Esophagus muscularis mucosa (tissue), 4 donors: Measurements from ENCODE around the gene CRB1. TPM values are rescaled to one million over a fixed set of nuclear protein-coding genes. Genes with fewer than 3 reads are reported as not detected.

Experiments
- DNase-seq: peaks from one replicate; pipeline ENCODE4 v3.0.0-alpha.2; 2017; ENCODE audit errors: extremely low spot score
- H3K27ac ChIP-seq, 4 donors: fragments of 200-600 bp; sonication (generic); replicated peaks in 1 of 4; 1 replicate in 3 of 4; 2 replicates in 1 of 4; pipeline ENCODE4 v1.5.1; 2016 to 2019; ENCODE audit warnings: mild to moderate bottlenecking in 1 of 4
- H3K27me3 ChIP-seq, 4 donors: fragments of 200-600 bp; sonication (generic); one replicate each; pipeline versions ENCODE4 v1.5.1 to v1.6.0; 2016 to 2019
- H3K36me3 ChIP-seq, 4 donors: fragments of 200-600 bp; sonication (generic); one replicate each; pipeline ENCODE4 v1.5.1; 2016 to 2019
- H3K4me1 ChIP-seq, 4 donors: fragments of 200-600 bp; sonication (generic); one replicate each; pipeline ENCODE4 v1.5.1; 2016 to 2019
- H3K4me3 ChIP-seq, 4 donors: fragments of 200-600 bp; sonication (generic); 1 replicate in 2 of 4; 2 replicates in 2 of 4; pipeline ENCODE4 v1.5.1; 2016 to 2019; ENCODE audit warnings: mild to moderate bottlenecking in 4 of 4, moderate library complexity in 1 of 4
- H3K9me3 ChIP-seq, 4 donors: fragments of 200-600 bp; sonication (generic); 1 replicate in 3 of 4; 2 replicates in 1 of 4; pipeline ENCODE4 v1.5.1; 2016 to 2019
- EP300 ChIP-seq: sonication (generic); formaldehyde crosslinking; IDR thresholded peaks from one replicate; pipeline ENCODE4 v1.6.1; 2017; ENCODE audit warnings: antibody characterized with exemption
- POLR2A ChIP-seq: fragments of 450-650 bp; IDR thresholded peaks from one replicate; pipeline ENCODE4 v1.6.1; 2017; ENCODE audit warnings: antibody characterized with exemption, moderate library complexity, mild to moderate bottlenecking, low read depth
- POLR2AphosphoS5 ChIP-seq, 2 donors: sonication (generic); formaldehyde crosslinking; IDR thresholded peaks; one replicate each; pipeline ENCODE4 v1.6.1; 2017; ENCODE audit warnings: antibody characterized with exemption in 2 of 2
- WGBS: methylation state at CpG from one replicate; pipeline ENCODE4 v1.1.5; 2018; 5-methylcytosine and 5-hydroxymethylcytosine counted together
- intact Hi-C: fragments of 100-400 bp; cut with DNase I; formaldehyde crosslinking; loops from one replicate; pipeline ENCODE4 v1.15.1; 2023
- total RNA-seq, 4 donors: library from RNA; depleted of rRNA; stranded (reverse); fragments of >200 nt; gene quantifications; one replicate each; pipeline versions ENCODE4 v1.1.0 to v1.2.1, GENCODE V29; 2016
- TF ChIP-seq, protein P1 (sequence below), 3 experiments: fragments of 200-600 bp in 2 of 3; fragments of 450-650 bp in 1 of 3; sonication (generic) in 2 of 3; IDR thresholded peaks; one replicate each; pipeline ENCODE4 v1.5.1; 2017 to 2019; ENCODE audit warnings: antibody characterized with exemption in 3 of 3, mild to moderate bottlenecking in 2 of 3, moderate library complexity in 1 of 3

Gene CRB1
- total RNA-seq, 4 donors from 2014 or later: 0.23 to 0.83 (median 0.38) TPM

DNA sequence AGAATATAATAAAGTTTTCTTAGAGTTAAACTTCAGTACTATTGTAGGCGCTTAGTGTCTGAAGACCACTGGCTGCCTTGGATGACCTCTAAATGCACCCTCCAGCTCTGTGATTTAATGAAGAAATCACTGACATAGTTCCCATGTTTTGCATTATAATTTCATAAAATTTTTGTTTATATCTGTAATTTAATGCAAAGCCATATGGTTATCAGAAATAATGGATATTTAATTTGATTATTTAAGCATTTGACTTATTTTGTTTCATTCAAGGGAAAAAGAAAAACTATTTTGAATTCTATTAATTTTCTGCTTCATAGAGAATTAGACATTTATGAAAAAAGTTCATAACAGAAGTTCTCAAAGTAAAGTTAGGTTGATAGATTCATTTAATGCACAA lies 18.6 kb downstream of the CRB1 start:
- Histone ChIP-seq H3K27ac (no peak overlapping the region), H3K36me3 (no peaks in the 10 kb centered on the region), H3K4me1 (no peaks in the 10 kb centered on the region), H3K9me3 (no peaks in the 10 kb centered on the region), H3K4me3 (no peak overlapping the region), H3K27me3 (no peaks in the 10 kb centered on the region)
- 88% methylated on average over 1 of the region's 1 CpG for WGBS
- no peak for TF ChIP-seq EP300
- TF ChIP-seq POLR2A: no peak
- no peak for TF ChIP-seq POLR2AphosphoS5 (IDR thresholded peaks at IDR 0.05)
- TF ChIP-seq, protein P1, sequence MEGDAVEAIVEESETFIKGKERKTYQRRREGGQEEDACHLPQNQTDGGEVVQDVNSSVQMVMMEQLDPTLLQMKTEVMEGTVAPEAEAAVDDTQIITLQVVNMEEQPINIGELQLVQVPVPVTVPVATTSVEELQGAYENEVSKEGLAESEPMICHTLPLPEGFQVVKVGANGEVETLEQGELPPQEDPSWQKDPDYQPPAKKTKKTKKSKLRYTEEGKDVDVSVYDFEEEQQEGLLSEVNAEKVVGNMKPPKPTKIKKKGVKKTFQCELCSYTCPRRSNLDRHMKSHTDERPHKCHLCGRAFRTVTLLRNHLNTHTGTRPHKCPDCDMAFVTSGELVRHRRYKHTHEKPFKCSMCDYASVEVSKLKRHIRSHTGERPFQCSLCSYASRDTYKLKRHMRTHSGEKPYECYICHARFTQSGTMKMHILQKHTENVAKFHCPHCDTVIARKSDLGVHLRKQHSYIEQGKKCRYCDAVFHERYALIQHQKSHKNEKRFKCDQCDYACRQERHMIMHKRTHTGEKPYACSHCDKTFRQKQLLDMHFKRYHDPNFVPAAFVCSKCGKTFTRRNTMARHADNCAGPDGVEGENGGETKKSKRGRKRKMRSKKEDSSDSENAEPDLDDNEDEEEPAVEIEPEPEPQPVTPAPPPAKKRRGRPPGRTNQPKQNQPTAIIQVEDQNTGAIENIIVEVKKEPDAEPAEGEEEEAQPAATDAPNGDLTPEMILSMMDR (IDR thresholded peaks at IDR 0.05): no peak
- intact Hi-C loops: no loop called here
- DNase-seq: no peak

DNA sequence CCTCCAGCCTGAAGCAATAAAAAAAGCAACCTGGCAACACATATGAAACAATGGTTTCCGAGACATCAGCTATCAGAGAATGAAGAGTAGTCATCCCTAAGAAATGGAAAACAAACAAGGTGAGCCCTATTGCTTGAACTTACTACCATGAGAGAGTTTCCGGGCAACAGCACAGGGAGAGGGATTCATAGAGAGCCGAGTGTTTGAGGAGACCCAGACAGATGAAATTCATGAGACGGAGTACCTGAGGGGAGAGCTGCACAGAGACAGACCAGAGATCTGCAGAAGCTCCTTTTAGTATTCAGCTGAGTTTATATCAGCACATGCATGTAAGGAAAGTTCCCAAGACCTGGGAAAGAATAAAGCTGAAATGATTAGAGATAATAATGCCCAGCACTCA lies 19.8 kb downstream of the CRB1 start:
- no peak overlapping the region for H3K27ac ChIP-seq
- no peaks in the 10 kb centered on the region for H3K4me1 ChIP-seq
- no peaks in the 10 kb centered on the region for H3K27me3 ChIP-seq
- H3K9me3 ChIP-seq: no peaks in the 10 kb centered on the region
- no peak for TF ChIP-seq POLR2A
- no peak for TF ChIP-seq EP300
- intact Hi-C loops: no loop called here
- no peak for DNase-seq
- WGBS: 70% methylated on average over 4 of the region's 4 CpGs
- no peaks in the 10 kb centered on the region for H3K36me3 ChIP-seq
- no peak overlapping the region for H3K4me3 ChIP-seq

DNA sequence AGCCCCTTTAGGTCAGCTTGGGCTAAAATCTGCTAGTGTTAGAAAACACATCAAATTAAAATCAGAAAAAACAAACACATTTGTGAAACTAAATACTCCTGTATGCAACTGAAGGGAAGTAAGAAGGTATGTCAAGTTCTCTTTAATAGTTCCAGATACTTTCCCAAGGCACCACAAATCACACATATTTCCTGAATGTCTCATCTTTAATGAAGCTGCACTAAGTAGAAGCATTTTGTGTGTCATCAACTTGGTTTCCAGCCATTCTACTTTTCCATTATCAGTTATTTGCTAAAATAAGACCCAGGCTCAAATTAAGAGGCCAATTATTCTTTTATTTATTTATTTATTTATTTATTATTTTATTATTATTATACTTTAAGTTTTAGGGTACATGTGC lies 34.7 kb downstream of the CRB1 start:
- H3K9me3 ChIP-seq: no peaks in the 10 kb centered on the region
- no peaks in the 10 kb centered on the region for H3K4me1 ChIP-seq
- no peak for DNase-seq
- no peak overlapping the region for H3K4me3 ChIP-seq
- no peak for TF ChIP-seq POLR2AphosphoS5 (IDR thresholded peaks at IDR 0.05)
- TF ChIP-seq EP300: no peak
- TF ChIP-seq, protein P1 (IDR thresholded peaks at IDR 0.05): no peak
- no peak for TF ChIP-seq POLR2A
- intact Hi-C loops: no loop called here
- no peaks in the 10 kb centered on the region for H3K27me3 ChIP-seq
- H3K36me3 ChIP-seq: no peaks in the 10 kb centered on the region
- H3K27ac ChIP-seq: no peak overlapping the region

DNA sequence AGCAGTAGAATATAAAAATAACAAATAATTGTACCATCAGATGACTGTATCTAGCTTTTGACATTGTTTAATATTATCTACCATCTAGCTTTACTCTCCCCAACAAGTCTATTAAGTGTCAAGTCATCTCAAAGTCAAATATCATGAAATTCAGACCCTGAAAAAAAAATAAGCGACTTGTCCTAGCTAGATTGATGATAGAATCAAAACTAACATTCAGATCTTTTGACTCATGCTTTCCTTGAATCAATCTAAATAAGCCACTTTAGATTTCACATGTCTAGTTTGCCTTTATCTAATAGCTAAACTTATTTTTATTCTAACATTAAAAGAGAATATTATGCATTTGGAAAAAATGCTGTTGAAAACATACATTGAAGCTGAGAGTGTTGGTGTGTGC lies 35.4 kb downstream of the CRB1 start:
- Histone ChIP-seq H3K4me3 (no peak overlapping the region), H3K27ac (no peak overlapping the region), H3K27me3 (no peaks in the 10 kb centered on the region), H3K36me3 (no peaks in the 10 kb centered on the region), H3K4me1 (no peaks in the 10 kb centered on the region), H3K9me3 (no peaks in the 10 kb centered on the region)
- DNase-seq: no peak
- 88% methylated on average over 1 of the region's 1 CpG for WGBS
- intact Hi-C loops: no loop called here
- TF ChIP-seq, protein P1 (IDR thresholded peaks at IDR 0.05): no peak
- TF ChIP-seq POLR2A (no peak), EP300 (no peak), POLR2AphosphoS5 (IDR thresholded peaks at IDR 0.05) (no peak)

DNA sequence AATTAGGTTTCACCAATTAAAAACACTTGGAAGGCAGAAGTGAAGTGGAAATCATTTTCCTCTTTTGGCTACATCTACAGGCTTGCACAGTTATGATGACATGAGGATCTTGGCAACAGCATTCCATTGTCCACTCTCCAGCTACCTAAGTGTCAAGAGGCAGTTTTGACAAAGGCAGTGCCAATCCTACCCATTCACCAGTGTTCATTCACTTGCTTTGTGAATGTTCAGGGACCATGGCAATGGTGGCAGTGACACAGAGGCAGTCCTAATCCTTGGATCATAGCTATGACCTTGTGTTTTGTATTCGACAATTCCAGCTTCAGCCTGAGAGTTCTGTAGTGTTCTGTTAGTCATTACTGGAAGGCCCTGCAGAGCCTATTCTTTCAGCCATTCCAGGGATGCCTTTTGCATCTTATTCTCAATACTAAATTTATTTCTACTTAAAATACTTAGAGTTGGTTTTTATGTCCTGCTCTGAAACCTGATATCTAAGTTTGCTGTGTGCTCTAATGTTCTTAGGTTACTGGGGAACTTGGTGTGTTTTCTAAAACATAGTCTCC lies 36.7 kb downstream of the CRB1 start:
- Histone ChIP-seq H3K4me3 (no peak overlapping the region), H3K4me1 (no peaks in the 10 kb centered on the region), H3K27me3 (no peaks in the 10 kb centered on the region), H3K36me3 (no peaks in the 10 kb centered on the region), H3K27ac (no peak overlapping the region), H3K9me3 (no peaks in the 10 kb centered on the region)
- intact Hi-C loops: no loop called here
- WGBS: 91% methylated on average over 1 of the region's 1 CpG
- TF ChIP-seq, protein P1 (IDR thresholded peaks at IDR 0.05): no peak
- TF ChIP-seq POLR2AphosphoS5 (IDR thresholded peaks at IDR 0.05) (no peak), POLR2A (no peak), EP300 (no peak)
- DNase-seq: no peak
